ENCODE data around the gene NOP9.

GRCh38 chr14:24251880-24252288 is 47.8 kb upstream of the NOP9 start:
- TF ChIP-seq EZH2 (IDR thresholded peaks at IDR 0.05; ENCODE audit: insufficient read depth, poor library complexity, severe bottlenecking) (no peak), EZH2phosphoT487 (IDR thresholded peaks at IDR 0.05; ENCODE audit: insufficient read depth, low read depth) (no peak)

Measured in GM23248 (cell line).